IMR-90 (cell line): ENCODE results near the gene TECPR2.

Experiments used
- BHLHE40 ChIP-seq: fragments of 150-350 bp; IDR thresholded peaks from 2 replicates; pipeline ENCODE4 v1.6.1; 2016; ENCODE audit warnings: mild to moderate bottlenecking, low read depth, low read length
- CEBPB ChIP-seq: IDR thresholded peaks from 2 replicates; pipeline ENCODE4 v1.6.1; 2012; ENCODE audit warnings: low read depth, low read length, improper control_type of control experiment
- CTCF ChIP-seq: conservative IDR thresholded peaks from 2 replicates; pipeline ENCODE4 v1.5.1; 2012; ENCODE audit warnings: mild to moderate bottlenecking, low read depth, low read length, improper control_type of control experiment
- MAFK ChIP-seq: IDR thresholded peaks from 2 replicates; pipeline ENCODE4 v1.6.1; 2012; ENCODE audit warnings: low read depth, low read length, improper control_type of control experiment
- MAZ ChIP-seq: IDR thresholded peaks from 2 replicates; pipeline ENCODE4 v1.6.1; 2012; ENCODE audit warnings: low read depth, mild to moderate bottlenecking, low read length, improper control_type of control experiment, moderate library complexity, borderline replicate concordance
- MXI1 ChIP-seq: IDR thresholded peaks from 2 replicates; pipeline ENCODE4 v1.6.1; 2012; ENCODE audit warnings: low read depth, mild to moderate bottlenecking, low read length, moderate library complexity, borderline replicate concordance
- NFE2L2 ChIP-seq: fragments of 150-350 bp; IDR thresholded peaks from 2 replicates; pipeline ENCODE4 v1.6.1; 2016; ENCODE audit warnings: low read depth, mild to moderate bottlenecking, low read length
- POLR2A ChIP-seq: IDR thresholded peaks from 2 replicates; pipeline ENCODE4 v1.6.1; 2012; ENCODE audit warnings: mild to moderate bottlenecking, low read depth, low read length
- RCOR1 ChIP-seq: IDR thresholded peaks from 2 replicates; pipeline ENCODE4 v1.6.1; 2012; ENCODE audit warnings: mild to moderate bottlenecking, low read length, improper control_type of control experiment; ENCODE audit not compliant: insufficient replicate concordance
- RFX5 ChIP-seq: IDR thresholded peaks from 2 replicates; pipeline ENCODE4 v1.8.0; 2012; ENCODE audit warnings: low read depth, mild to moderate bottlenecking, low read length, moderate library complexity
- SMC3 ChIP-seq: fragments of 150-350 bp; IDR thresholded peaks from 2 replicates; pipeline ENCODE4 v1.6.1; 2016; ENCODE audit warnings: low read depth, mild to moderate bottlenecking, antibody characterized with exemption, low read length, moderate library complexity
- USF2 ChIP-seq: fragments of 150-350 bp; IDR thresholded peaks from 2 replicates; pipeline ENCODE4 v1.6.1; 2017; ENCODE audit warnings: mild to moderate bottlenecking, antibody characterized with exemption, low read length, low read depth

- TF ChIP-seq USF2 (no peak), CTCF (no peak), SMC3 (no peak), CEBPB (no peak), MXI1 (no peak), RCOR1 (no peak), BHLHE40 (no peak), MAZ (no peak), POLR2A (no peak), RFX5 (no peak), NFE2L2 (no peak), MAFK (no peak)
Observed at GRCh38 chr14:102335163-102335562, 27.6 kb upstream of the TECPR2 start.
